Activated B cell treated with CpG ODN at 0.5 μM for 24 hours (primary cell): ENCODE data around the gene SLF2. TPM values are rescaled to one million over a fixed set of nuclear protein-coding genes. Genes with fewer than 3 reads are reported as not detected.
A peak's percentile ranks its signal among the peaks of the same experiment; 100 is the strongest.

Experiments used
- ATAC-seq: fragments of 200-7000 bp; cut with Tn5 transposase; one replicate; pipeline ENCODE4 v1.10.0; 2021; ENCODE audit warnings: low read depth, mild to moderate bottlenecking, moderate library complexity
- CTCF ChIA-PET: fragments of 350-600 bp; sonication (Branson Sonifier 250); formaldehyde crosslinking; loops from one replicate; lab custom pipeline; 2021; ENCODE audit warnings: antibody characterized with exemption; lab: Charles Lee
- POLR2A ChIA-PET: fragments of 350-600 bp; sonication (Branson Sonifier 250); formaldehyde crosslinking; loops from one replicate; lab custom pipeline; 2021; ENCODE audit warnings: antibody characterized with exemption; lab: Charles Lee
- DNase-seq: peaks from one replicate; pipeline ENCODE4 v3.0.0; 2022
- H3K27ac Mint-ChIP-seq: one replicate; pipeline ENCODE4 v1.8.0; 2020; ENCODE audit warnings: mixed read lengths
- H3K27me3 Mint-ChIP-seq: one replicate; pipeline ENCODE4 v1.8.0; 2021; ENCODE audit warnings: mixed read lengths
- H3K36me3 Mint-ChIP-seq: one replicate; pipeline ENCODE4 v1.8.0; 2021; ENCODE audit warnings: low read depth, mixed read lengths
- H3K4me1 Mint-ChIP-seq: one replicate; pipeline ENCODE4 v1.8.0; 2021; ENCODE audit warnings: mixed read lengths
- H3K4me3 Mint-ChIP-seq: one replicate; pipeline ENCODE4 v1.8.0; 2020; ENCODE audit warnings: mild to moderate bottlenecking, mixed read lengths
- H3K9me3 Mint-ChIP-seq: one replicate; pipeline ENCODE4 v1.8.0; 2020; ENCODE audit warnings: mixed read lengths
- intact Hi-C: fragments of 100-400 bp; cut with micrococcal nuclease; formaldehyde crosslinking; loops from one replicate; pipeline ENCODE4 v1.15.1; 2024
- total RNA-seq: library from RNA; stranded (reverse); gene quantifications from 2 replicates; pipeline ENCODE4 v1.2.3, GENCODE V29; 2022
- TF ChIP-seq, protein P1 (sequence below): fragments of 200-600 bp; IDR thresholded peaks from one replicate; pipeline ENCODE4 v1.8.0; 2022; ENCODE audit warnings: antibody characterized with exemption, mild to moderate bottlenecking

Gene SLF2
- total RNA-seq, 1 donor from 2014 or later: 35.5 TPM

DNA sequence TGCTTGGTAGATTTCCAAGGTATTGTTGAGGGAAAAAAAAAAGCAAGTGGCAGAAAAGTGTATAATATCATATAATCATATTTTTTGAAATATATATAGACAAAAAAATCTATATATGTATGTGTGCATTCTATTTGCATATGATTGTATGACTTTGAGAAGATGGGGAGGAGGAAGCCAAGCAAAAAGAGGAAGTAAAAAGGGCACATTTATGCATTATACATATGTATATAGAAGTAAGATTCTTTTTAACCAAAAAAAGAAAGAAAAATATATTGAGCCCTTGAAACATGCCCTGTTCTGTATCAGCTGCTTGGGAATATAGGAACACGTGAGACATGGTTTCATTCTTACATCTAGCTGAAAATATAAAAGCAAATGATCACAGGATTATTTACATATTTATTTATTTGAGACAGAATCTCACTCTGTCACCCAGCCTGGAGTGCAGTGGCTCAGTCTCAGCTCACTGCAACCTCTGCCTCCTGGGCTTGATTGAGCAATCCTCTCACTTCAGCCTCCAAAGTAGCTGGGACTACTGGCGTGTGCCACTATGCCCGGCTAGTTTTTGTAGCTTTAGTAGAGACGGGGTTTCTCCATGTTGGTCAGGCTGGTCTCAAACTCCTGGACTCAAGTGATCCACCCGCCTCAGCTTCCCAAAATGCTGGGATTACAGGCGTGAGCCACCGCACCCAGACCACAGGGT is 18.0 kb upstream of the SLF2 start:
- Mint-ChIP-seq H3K27me3 (peaks cover 25% of the 10 kb centered on the region), H3K4me1 (peaks cover 16% of the 10 kb centered on the region), H3K9me3 (no peaks in the 10 kb centered on the region), H3K27ac (no peak overlapping the region), H3K36me3 (no peaks in the 10 kb centered on the region), H3K4me3 (no peak overlapping the region)
- TF ChIP-seq, protein P1, sequence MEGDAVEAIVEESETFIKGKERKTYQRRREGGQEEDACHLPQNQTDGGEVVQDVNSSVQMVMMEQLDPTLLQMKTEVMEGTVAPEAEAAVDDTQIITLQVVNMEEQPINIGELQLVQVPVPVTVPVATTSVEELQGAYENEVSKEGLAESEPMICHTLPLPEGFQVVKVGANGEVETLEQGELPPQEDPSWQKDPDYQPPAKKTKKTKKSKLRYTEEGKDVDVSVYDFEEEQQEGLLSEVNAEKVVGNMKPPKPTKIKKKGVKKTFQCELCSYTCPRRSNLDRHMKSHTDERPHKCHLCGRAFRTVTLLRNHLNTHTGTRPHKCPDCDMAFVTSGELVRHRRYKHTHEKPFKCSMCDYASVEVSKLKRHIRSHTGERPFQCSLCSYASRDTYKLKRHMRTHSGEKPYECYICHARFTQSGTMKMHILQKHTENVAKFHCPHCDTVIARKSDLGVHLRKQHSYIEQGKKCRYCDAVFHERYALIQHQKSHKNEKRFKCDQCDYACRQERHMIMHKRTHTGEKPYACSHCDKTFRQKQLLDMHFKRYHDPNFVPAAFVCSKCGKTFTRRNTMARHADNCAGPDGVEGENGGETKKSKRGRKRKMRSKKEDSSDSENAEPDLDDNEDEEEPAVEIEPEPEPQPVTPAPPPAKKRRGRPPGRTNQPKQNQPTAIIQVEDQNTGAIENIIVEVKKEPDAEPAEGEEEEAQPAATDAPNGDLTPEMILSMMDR: no peak
- ChIA-PET POLR2A (interaction anchor here (0.6 kb wide), 1 partner anchor 361 kb away, joined by 3 read pairs; no protein-coding TSS in a partner anchor), CTCF (no interaction called here)
- DNase-seq (no peak), ATAC-seq (peak; percentile 56)
- intact Hi-C loops: no loop called here

DNA sequence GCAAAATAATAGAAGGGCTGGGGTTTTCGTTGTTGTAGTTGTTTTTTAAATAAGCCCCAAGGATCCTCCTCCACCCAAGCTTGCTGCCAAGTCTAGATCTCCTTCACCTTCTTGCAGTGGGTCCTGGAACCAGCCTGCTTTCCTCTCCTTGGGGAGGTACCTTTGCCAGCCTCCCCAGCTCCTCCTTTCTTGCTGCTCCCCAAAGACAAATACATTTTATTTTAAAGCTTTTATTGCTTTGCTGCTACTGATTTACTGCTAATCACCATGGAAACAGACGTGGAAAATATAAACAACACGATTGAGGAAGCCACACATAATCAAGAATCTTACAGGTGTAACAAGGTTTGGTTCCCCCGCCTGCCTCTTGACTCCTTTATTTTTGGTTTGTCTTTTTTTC is 17.4 kb upstream of the SLF2 start:
- Mint-ChIP-seq H3K27ac (peak overlapping the region; percentile 2), H3K9me3 (no peaks in the 10 kb centered on the region), H3K4me3 (no peak overlapping the region), H3K36me3 (no peaks in the 10 kb centered on the region), H3K4me1 (peaks cover 16% of the 10 kb centered on the region), H3K27me3 (peaks cover 22% of the 10 kb centered on the region)
- intact Hi-C loops: no loop called here
- ChIA-PET POLR2A (interaction anchor here (0.6 kb wide), 1 partner anchor 362 kb away, joined by 3 read pairs; no protein-coding TSS in a partner anchor), CTCF (no interaction called here)
- TF ChIP-seq, protein P1: no peak
- DNase-seq (no peak), ATAC-seq (no peak)

DNA sequence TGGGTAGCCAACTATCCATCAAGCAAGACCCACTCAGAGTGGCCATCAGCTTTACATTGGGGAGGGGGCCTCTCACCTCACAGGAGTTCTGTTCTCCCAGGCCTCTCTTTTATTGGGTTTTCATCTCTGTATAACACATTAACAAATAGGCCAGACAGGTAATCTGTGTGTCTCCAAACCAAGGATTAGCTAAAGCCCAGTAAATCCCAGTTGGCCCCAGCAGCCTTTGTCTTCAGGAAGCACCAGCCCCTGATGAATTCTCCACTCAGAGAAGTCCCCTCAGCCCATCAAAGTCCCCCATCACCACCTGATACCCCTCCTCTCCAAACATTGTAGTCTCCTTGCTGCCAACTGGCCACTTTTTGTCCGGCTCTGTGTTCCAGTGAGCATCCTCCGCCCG is 16.9 kb upstream of the SLF2 start:
- Mint-ChIP-seq H3K27me3 (peaks cover 18% of the 10 kb centered on the region), H3K9me3 (no peaks in the 10 kb centered on the region)
- intact Hi-C loops: no loop called here

DNA sequence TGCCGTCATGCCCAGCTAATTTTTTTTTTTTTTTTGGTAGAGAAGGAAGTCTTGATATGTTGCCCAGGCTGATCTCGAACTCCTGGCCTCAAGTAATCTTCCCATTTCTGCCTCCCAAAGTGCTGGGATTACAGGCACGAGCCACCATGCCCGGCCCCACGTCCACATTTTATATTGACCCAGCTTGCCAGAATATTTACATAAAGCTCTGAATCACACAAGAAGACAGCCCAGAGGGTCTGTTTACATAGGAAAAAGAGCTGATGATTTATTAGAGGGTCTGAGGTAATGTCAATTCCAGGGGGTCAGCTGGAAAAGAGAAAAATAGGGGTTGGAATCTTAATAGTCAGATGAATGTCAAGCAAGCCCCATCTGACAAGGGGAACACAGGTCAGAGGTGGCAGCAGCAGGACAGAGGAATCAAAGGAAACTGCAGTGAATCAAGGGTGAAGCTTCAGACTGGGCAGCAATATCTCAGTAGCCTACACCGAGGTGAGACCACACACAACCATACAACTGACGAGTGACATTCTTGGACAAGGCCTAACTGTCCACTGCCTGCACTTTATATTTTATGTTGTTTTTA is 15.8 kb upstream of the SLF2 start:
- CTCF ChIA-PET: no interaction called here
- TF ChIP-seq, protein P1: no peak
- H3K36me3 Mint-ChIP-seq: no peaks in the 10 kb centered on the region
- ATAC-seq (no peak), DNase-seq (no peak)
- no peak overlapping the region for H3K4me3 Mint-ChIP-seq
- no peak overlapping the region for H3K27ac Mint-ChIP-seq
- H3K27me3 Mint-ChIP-seq: peaks cover 21% of the 10 kb centered on the region
- intact Hi-C loops: no loop called here
- H3K4me1 Mint-ChIP-seq: peaks cover 16% of the 10 kb centered on the region
- POLR2A ChIA-PET: no interaction called here
- no peaks in the 10 kb centered on the region for H3K9me3 Mint-ChIP-seq

More for the DNA sequence above, 16.9 kb upstream of the SLF2 start:
- TF ChIP-seq, protein P1: no peak
- peaks cover 16% of the 10 kb centered on the region for H3K4me1 Mint-ChIP-seq
- no peak overlapping the region for H3K27ac Mint-ChIP-seq
- H3K4me3 Mint-ChIP-seq: no peak overlapping the region
- DNase-seq: no peak
- POLR2A ChIA-PET: interaction anchor here (0.6 to 0.7 kb wide), 2 partner anchors 34 to 363 kb away, joined by 3 to 6 read pairs; no protein-coding TSS in a partner anchor
- CTCF ChIA-PET: no interaction called here
- no peaks in the 10 kb centered on the region for H3K36me3 Mint-ChIP-seq
- no peak for ATAC-seq

DNA sequence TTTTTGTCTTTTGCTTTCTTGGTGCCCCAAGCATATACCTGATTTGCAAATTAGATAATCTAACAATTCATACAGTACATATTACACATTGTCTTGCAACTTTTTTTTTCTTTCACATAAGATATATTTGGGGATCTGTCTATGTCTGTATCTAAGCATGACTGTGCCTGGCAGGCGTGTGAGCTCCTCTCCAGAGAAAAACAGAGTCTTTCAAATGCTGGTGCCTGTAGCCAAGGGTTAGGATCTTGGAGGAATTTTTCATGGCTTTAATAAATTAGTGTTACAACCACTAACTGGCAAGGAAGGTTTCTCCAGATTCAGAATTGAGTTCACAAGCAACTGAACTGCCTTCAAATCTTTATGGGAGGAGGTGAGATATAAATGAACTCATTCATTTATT is 14.8 kb upstream of the SLF2 start:
- no peak for ATAC-seq
- intact Hi-C loops: no loop called here
- Mint-ChIP-seq H3K4me1 (peaks cover 16% of the 10 kb centered on the region), H3K4me3 (no peak overlapping the region), H3K9me3 (no peaks in the 10 kb centered on the region), H3K27me3 (peaks cover 17% of the 10 kb centered on the region), H3K27ac (no peak overlapping the region), H3K36me3 (no peaks in the 10 kb centered on the region)
- ChIA-PET CTCF (no interaction called here), POLR2A (no interaction called here)
- TF ChIP-seq, protein P1: no peak
- DNase-seq: no peak
